GM18868 (cell line): ENCODE measurements around the gene PEX10.

Experiments
- ATAC-seq: cut with Tn5 transposase; IDR thresholded peaks from one replicate; pipeline ENCODE4 v1.9.1; 2021; ENCODE audit warnings: mild to moderate bottlenecking, moderate library complexity; ENCODE audit not compliant: unreplicated experiment

PEX10 gene

GRCh38 chr1:2355373-2356261 is 56.7 kb downstream of the PEX10 start:
- no peak for ATAC-seq

- no peak for ATAC-seq
Observed at GRCh38 chr1:2354511-2355372, 57.6 kb downstream of the PEX10 start.
